Keratinocyte (primary cell): ENCODE results near the gene CECR2. TPM values are rescaled to one million over a fixed set of nuclear protein-coding genes. Genes with fewer than 3 reads are reported as not detected.

Experiments
- DNase-seq: peaks from one replicate; pipeline ENCODE4 v3.0.0-alpha.2; 2011; ENCODE audit warnings: low read depth, missing footprints, low spot score
- FAIRE-seq: peaks from 2 replicates; lab custom pipeline; 2011; peaks lifted over from hg19 to GRCh38; lab: Jason Lieb, UNC
- H2AFZ ChIP-seq: 2 replicates; pipeline ENCODE4 v1.6.0; 2012; ENCODE audit warnings: low read length, control low read depth, inconsistent platforms; ENCODE audit not compliant: control insufficient read depth
- H3K27ac ChIP-seq: 2 replicates; pipeline ENCODE4 v1.5.1; 2011; ENCODE audit warnings: low read length; ENCODE audit not compliant: control insufficient read depth, insufficient read depth
- H3K27me3 ChIP-seq: 3 replicates; pipeline ENCODE4 v1.6.0; 2011; ENCODE audit warnings: low read length; ENCODE audit not compliant: control insufficient read depth, insufficient read depth; ENCODE audit errors: extremely low read depth
- H3K36me3 ChIP-seq, 2 experiments: 2 replicates in 1 of 2; 3 replicates in 1 of 2; pipeline ENCODE4 v1.5.1; 2011; ENCODE audit warnings: low read length in 2 of 2, mild to moderate bottlenecking in 1 of 2; ENCODE audit not compliant: control insufficient read depth in 2 of 2, insufficient read depth in 2 of 2; ENCODE audit errors: extremely low read depth in 1 of 2
- H3K4me1 ChIP-seq: 3 replicates; pipeline ENCODE4 v1.5.1; 2011; ENCODE audit warnings: low read length; ENCODE audit not compliant: control insufficient read depth, insufficient read depth; ENCODE audit errors: extremely low read depth
- H3K4me2 ChIP-seq: 3 replicates; pipeline ENCODE4 v1.6.0; 2011; ENCODE audit warnings: low read depth, low read length; ENCODE audit not compliant: control insufficient read depth, insufficient read depth; ENCODE audit errors: extremely low read depth
- H3K4me3 ChIP-seq, 3 experiments: fragments of 200-600 bp in 1 of 3; sonication (generic) in 1 of 3; 2 replicates in 2 of 3; 3 replicates in 1 of 3; pipeline ENCODE4 v1.5.1; 2011 to 2016; ENCODE audit warnings: low read length in 3 of 3, mild to moderate bottlenecking in 3 of 3, control low read depth in 2 of 3, inconsistent platforms in 1 of 3, low read depth in 1 of 3, mixed read lengths in 1 of 3, mixed run types in 1 of 3, moderate library complexity in 1 of 3; ENCODE audit not compliant: control insufficient read depth in 2 of 3, insufficient read depth in 2 of 3; ENCODE audit errors: extremely low read depth in 1 of 3
- H3K79me2 ChIP-seq: 2 replicates; pipeline ENCODE4 v1.6.0; 2012; ENCODE audit warnings: low read length; ENCODE audit not compliant: control insufficient read depth, insufficient read depth
- H3K9ac ChIP-seq: 3 replicates; pipeline ENCODE4 v1.6.0; 2011; ENCODE audit warnings: low read length; ENCODE audit not compliant: control insufficient read depth, insufficient read depth; ENCODE audit errors: extremely low read depth
- H3K9me1 ChIP-seq: 3 replicates; pipeline ENCODE4 v1.6.0; 2011; ENCODE audit warnings: low read length; ENCODE audit not compliant: control insufficient read depth, insufficient read depth; ENCODE audit errors: extremely low read depth
- H3K9me3 ChIP-seq: 2 replicates; pipeline ENCODE4 v1.5.1; 2012; ENCODE audit warnings: low read depth, low read length; ENCODE audit not compliant: control insufficient read depth
- H4K20me1 ChIP-seq: 3 replicates; pipeline ENCODE4 v1.6.0; 2011; ENCODE audit warnings: low read length; ENCODE audit not compliant: control insufficient read depth, insufficient read depth; ENCODE audit errors: extremely low read depth
- EZH2 ChIP-seq: IDR thresholded peaks from one replicate; pipeline ENCODE4 v1.6.1; 2012; ENCODE audit warnings: inconsistent platforms, mild to moderate bottlenecking, low read length, moderate library complexity
- dilution Hi-C: fragments of 300-500 bp; cut with MboI; formaldehyde crosslinking; loops from one replicate; pipeline ENCODE4 v1.7.0; 2020; ENCODE audit warnings: low sequenced_read_pairs; ENCODE audit not compliant: extremely low pct_ligation_motif_present
- polyA plus RNA-seq, 5 experiments: library from polyadenylated mRNA; depleted of rRNA in 3 of 5; stranded (reverse) in 3 of 5; stranded (forward) in 1 of 5; unstranded in 1 of 5; fragments of >200 nt; gene quantifications; 1 replicate in 1 of 5; 2 replicates in 3 of 5; 3 replicates in 1 of 5; pipeline versions ENCODE4 v1.2.1 to v1.2.3, GENCODE V29; 2011 to 2012; ENCODE audit warnings: missing spikeins in 2 of 5, low read depth in 1 of 5, low replicate concordance in 1 of 5
- TF ChIP-seq, protein P1 (sequence below), 3 experiments: IDR thresholded peaks in 1 of 3; conservative IDR thresholded peaks in 1 of 3; optimal IDR thresholded peaks in 1 of 3; 2 replicates in 2 of 3; 3 replicates in 1 of 3; pipeline versions ENCODE3 to v1.5.1; 2011; ENCODE audit warnings: low read length in 3 of 3, mild to moderate bottlenecking in 3 of 3, moderate library complexity in 2 of 3, control low read depth in 1 of 3, inconsistent platforms in 1 of 3; ENCODE audit not compliant: insufficient read depth in 2 of 3; ENCODE audit errors: extremely low read depth in 1 of 3

Gene CECR2
- polyA plus RNA-seq, 1 donor (not counting 4 experiments of a cell fraction or from before 2014, with no cell fraction given), result not detected

DNA sequence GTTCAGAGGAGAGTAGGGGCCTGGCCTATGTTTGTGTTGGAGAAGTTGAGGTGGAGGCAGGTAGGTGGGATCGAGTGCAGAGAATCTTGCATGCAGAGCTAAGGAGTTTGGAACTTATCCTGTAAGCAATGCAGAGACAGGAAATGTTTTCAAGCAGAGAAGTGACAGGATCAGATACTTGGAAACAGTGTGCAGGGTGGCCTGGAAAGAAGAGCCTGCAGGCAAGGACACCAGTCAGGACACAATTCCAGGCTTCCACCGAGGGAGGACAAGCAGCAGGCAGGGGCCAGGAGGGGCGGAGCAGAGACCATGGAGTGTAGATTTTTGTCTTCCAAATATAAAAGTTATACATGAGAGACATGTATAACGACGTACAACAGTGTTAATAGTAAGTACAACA is 26.9 kb upstream of the CECR2 start:
- TF ChIP-seq, protein P1, sequence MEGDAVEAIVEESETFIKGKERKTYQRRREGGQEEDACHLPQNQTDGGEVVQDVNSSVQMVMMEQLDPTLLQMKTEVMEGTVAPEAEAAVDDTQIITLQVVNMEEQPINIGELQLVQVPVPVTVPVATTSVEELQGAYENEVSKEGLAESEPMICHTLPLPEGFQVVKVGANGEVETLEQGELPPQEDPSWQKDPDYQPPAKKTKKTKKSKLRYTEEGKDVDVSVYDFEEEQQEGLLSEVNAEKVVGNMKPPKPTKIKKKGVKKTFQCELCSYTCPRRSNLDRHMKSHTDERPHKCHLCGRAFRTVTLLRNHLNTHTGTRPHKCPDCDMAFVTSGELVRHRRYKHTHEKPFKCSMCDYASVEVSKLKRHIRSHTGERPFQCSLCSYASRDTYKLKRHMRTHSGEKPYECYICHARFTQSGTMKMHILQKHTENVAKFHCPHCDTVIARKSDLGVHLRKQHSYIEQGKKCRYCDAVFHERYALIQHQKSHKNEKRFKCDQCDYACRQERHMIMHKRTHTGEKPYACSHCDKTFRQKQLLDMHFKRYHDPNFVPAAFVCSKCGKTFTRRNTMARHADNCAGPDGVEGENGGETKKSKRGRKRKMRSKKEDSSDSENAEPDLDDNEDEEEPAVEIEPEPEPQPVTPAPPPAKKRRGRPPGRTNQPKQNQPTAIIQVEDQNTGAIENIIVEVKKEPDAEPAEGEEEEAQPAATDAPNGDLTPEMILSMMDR (optimal IDR thresholded peaks at IDR 0.05 in 1 of 3, IDR thresholded peaks at IDR 0.05 in 1 of 3, conservative IDR thresholded peaks at IDR 0.05 in 1 of 3; ENCODE audit: extremely low read depth in 1 of 3, insufficient read depth in 2 of 3, low read length in 3 of 3), result no peak
- TF ChIP-seq EZH2, result no peak
- Histone ChIP-seq H3K27me3 (no peaks in the 10 kb centered on the region), H3K79me2 (no peaks in the 10 kb centered on the region), H3K36me3 (no peaks in the 10 kb centered on the region), H3K4me1 (no peaks in the 10 kb centered on the region), H3K4me3 (no peak overlapping the region), H4K20me1 (no peaks in the 10 kb centered on the region), H2AFZ (no peak overlapping the region), H3K9ac (no peak overlapping the region), H3K9me3 (no peaks in the 10 kb centered on the region), H3K9me1 (no peaks in the 10 kb centered on the region), H3K4me2 (no peak overlapping the region), H3K27ac (no peak overlapping the region)
- dilution Hi-C loops, result no loop called here
- DNase-seq (no peak), FAIRE-seq (no peak)

DNA sequence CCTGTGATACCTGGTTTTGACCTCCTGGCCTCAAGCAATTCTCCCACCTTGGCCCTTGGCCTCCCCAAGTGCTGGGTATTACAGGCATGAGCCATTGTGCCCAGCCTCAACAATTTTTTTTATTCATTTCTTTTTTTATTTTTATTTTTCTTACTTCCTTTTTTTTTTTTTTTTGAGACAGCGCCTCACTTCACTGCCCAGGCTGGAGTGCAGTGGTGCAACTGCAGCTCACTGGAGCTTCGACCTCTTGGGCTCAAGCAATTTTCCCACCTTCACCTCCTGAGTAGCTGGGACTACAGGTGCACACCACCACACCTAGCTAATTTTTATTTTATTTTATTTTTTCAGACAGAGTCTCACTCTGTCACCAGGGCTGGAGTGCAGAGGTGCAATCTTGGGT is 25.5 kb upstream of the CECR2 start:
- no peak for DNase-seq
- Histone ChIP-seq H3K9me1 (no peaks in the 10 kb centered on the region), H3K27me3 (no peaks in the 10 kb centered on the region), H3K4me1 (peaks cover 3% of the 10 kb centered on the region), H3K27ac (no peak overlapping the region), H3K79me2 (no peaks in the 10 kb centered on the region), H4K20me1 (no peaks in the 10 kb centered on the region), H2AFZ (no peak overlapping the region), H3K9me3 (no peaks in the 10 kb centered on the region), H3K9ac (no peak overlapping the region), H3K4me3 (no peak overlapping the region), H3K4me2 (no peak overlapping the region), H3K36me3 (no peaks in the 10 kb centered on the region)
- no peak for FAIRE-seq
- TF ChIP-seq, protein P1 (optimal IDR thresholded peaks at IDR 0.05 in 1 of 3, IDR thresholded peaks at IDR 0.05 in 1 of 3, conservative IDR thresholded peaks at IDR 0.05 in 1 of 3; ENCODE audit: extremely low read depth in 1 of 3, insufficient read depth in 2 of 3, low read length in 3 of 3), result no peak
- no peak for TF ChIP-seq EZH2
- dilution Hi-C loops, result no loop called here
